ENCODE results near the gene CEP290. TPM values are rescaled to one million over a fixed set of nuclear protein-coding genes. Genes with fewer than 3 reads are reported as not detected.

CEP290 gene
- total and polyA plus RNA-seq, 2 donors (not counting 3 experiments of a cell fraction or from before 2014, with no cell fraction given): 3.9 to 16.5 TPM

DNA sequence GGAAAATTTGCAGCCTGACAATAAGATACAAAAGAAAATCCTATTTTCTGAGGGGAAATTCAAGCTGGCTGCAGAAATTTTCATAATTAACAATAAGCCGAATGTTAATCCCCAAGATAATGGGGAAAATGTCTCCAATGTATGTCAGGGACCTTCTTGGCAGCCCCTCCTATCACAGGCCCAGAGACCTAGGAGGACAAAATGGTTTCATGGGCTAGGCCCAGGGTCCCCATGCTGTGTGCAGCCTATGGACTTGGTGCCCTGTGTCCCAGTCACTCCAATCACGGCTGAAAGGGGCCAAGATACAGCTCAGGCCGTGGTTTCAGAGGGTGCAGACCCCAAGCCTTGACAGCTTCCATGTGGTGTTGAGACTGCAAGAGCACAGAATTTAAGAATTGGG, 123.9 kb downstream of the CEP290 start:
- TF ChIP-seq MYC (IDR thresholded peaks at IDR 0.05; ENCODE audit: low read depth, low read length) (no peak), CTCF (IDR thresholded peaks at IDR 0.05; ENCODE audit: extremely low read depth in 1 of 2, insufficient read depth in 1 of 2, low read depth in 1 of 2, low read length in 2 of 2) (no peak), FOS (IDR thresholded peaks at IDR 0.05; ENCODE audit: borderline replicate concordance, insufficient read depth, low read length) (no peak), GATA2 (IDR thresholded peaks at IDR 0.05; ENCODE audit: insufficient read depth, insufficient read length, low read depth, low read length) (no peak), JUN (IDR thresholded peaks at IDR 0.05; ENCODE audit: borderline replicate concordance, insufficient read depth, insufficient read length, low read depth) (no peak), POLR2AphosphoS5 (IDR thresholded peaks at IDR 0.05; ENCODE audit: insufficient read depth, low read depth, low read length) (no peak), POLR2A (IDR thresholded peaks at IDR 0.05; ENCODE audit: low read depth, low read length) (no peak), EZH2 (IDR thresholded peaks at IDR 0.05; ENCODE audit: borderline replicate concordance, low read depth, low read length, severe bottlenecking) (no peak)
- TF ChIP-seq, protein P1, sequence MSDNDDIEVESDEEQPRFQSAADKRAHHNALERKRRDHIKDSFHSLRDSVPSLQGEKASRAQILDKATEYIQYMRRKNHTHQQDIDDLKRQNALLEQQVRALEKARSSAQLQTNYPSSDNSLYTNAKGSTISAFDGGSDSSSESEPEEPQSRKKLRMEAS (IDR thresholded peaks at IDR 0.05; ENCODE audit: insufficient read depth, insufficient read length): no peak
- no peaks in the 10 kb centered on the region for H3K9me3 ChIP-seq (replicated peaks; ENCODE audit: control insufficient read depth, insufficient read depth, low read length)
- H3K36me3 ChIP-seq (ENCODE audit: control insufficient read depth in 2 of 2, extremely low read depth in 1 of 2, insufficient read depth in 2 of 2, low read length in 2 of 2): no peaks in the 10 kb centered on the region
- no peak overlapping the region for H3K9ac ChIP-seq (replicated peaks; ENCODE audit: extremely low read depth, insufficient read depth, low read length)
- intact Hi-C loops (cut with micrococcal nuclease): no loop called here
- DNase-seq (ENCODE audit: low read depth, low spot score) (no peak), FAIRE-seq (no peak)
- no peaks in the 10 kb centered on the region for H3K27me3 ChIP-seq (ENCODE audit: control insufficient read depth in 2 of 2, insufficient read depth in 2 of 2, low read length in 2 of 2)
- H3K4me1 ChIP-seq (ENCODE audit: control insufficient read depth, extremely low read depth, insufficient read depth, low read length): no peaks in the 10 kb centered on the region
- H4K20me1 ChIP-seq (replicated peaks; ENCODE audit: control insufficient read depth, extremely low read depth, insufficient read depth, low read length): no peaks in the 10 kb centered on the region
- no peak overlapping the region for H2AFZ ChIP-seq (ENCODE audit: low read depth, low read length)
- dilution Hi-C loops (cut with MboI; ENCODE audit: extremely low pct_ligation_motif_present, low sequenced_read_pairs): no loop called here
- H3K4me2 ChIP-seq (ENCODE audit: insufficient read depth, low read length): no peak overlapping the region
- POLR2A ChIA-PET: no interaction called here
- BruUV-seq (replicated peaks): no TSS peak
- no peaks in the 10 kb centered on the region for H3K79me2 ChIP-seq (ENCODE audit: control insufficient read depth, insufficient read depth, low read length)
- H3K4me3 ChIP-seq (replicated peaks in 1 of 3; ENCODE audit: insufficient read depth in 1 of 3, low read depth in 1 of 3, low read length in 3 of 3): no peak overlapping the region
- H3K9me1 ChIP-seq (replicated peaks; ENCODE audit: control insufficient read depth, extremely low read depth, insufficient read depth, low read length): no peaks in the 10 kb centered on the region
- no peak overlapping the region for H3K27ac ChIP-seq (ENCODE audit: insufficient read depth, low read depth, low read length)
- CTCF ChIA-PET: no interaction called here

Measured in endothelial cell of umbilical vein (primary cell).